SK-N-SH (cell line): ENCODE measurements around the gene KBTBD2. TPM values are rescaled to one million over a fixed set of nuclear protein-coding genes. Genes with fewer than 3 reads are reported as not detected.

Experiments
- CTCF ChIA-PET: fragments of 300-600, 350-600 bp; formaldehyde crosslinking; extraction: SDS; loops from one replicate; lab custom pipeline; 2021; lab: Yijun Ruan, JAX
- POLR2A ChIA-PET: fragments of 350-600 bp; sonication (Branson Sonifier 250); formaldehyde crosslinking; extraction: SDS; loops from one replicate; lab custom pipeline; 2020; ENCODE audit warnings: antibody characterized with exemption, inconsistent platforms; lab: Yijun Ruan, JAX
- DNase-seq: peaks from one replicate; pipeline ENCODE4 v3.0.0; 2012
- H2AFZ ChIP-seq: fragments of 200-600 bp; sonication (generic); 2 replicates; pipeline ENCODE4 v1.8.1; 2016; ENCODE audit warnings: antibody characterized with exemption, mild to moderate bottlenecking, low read depth
- H3F3A ChIP-seq: fragments of 200-600 bp; sonication (generic); replicated peaks from 2 replicates; pipeline ENCODE3; 2016; ENCODE audit warnings: antibody characterized with exemption, mild to moderate bottlenecking; ENCODE audit not compliant: insufficient read depth
- H3K27ac ChIP-seq, 2 experiments: fragments of 200-500 bp in 1 of 2; fragments of 200-600 bp in 1 of 2; sonication (Bioruptor generic) in 1 of 2; sonication (generic), shearing (Covaris generic) in 1 of 2; 2 replicates each; pipeline versions ENCODE4 v1.5.1 to v1.6.1; 2014 to 2016; ENCODE audit warnings: low read depth in 2 of 2, inconsistent platforms in 1 of 2, low read length in 1 of 2, mild to moderate bottlenecking in 1 of 2, mixed read lengths in 1 of 2
- H3K27me3 ChIP-seq: fragments of 200-600 bp; sonication (generic), shearing (Covaris generic); 2 replicates; pipeline ENCODE4 v1.6.1; 2016; ENCODE audit warnings: mixed run types; ENCODE audit not compliant: insufficient read depth
- H3K36me3 ChIP-seq, 2 experiments: fragments of 200-500 bp in 1 of 2; fragments of 200-600 bp in 1 of 2; sonication (Bioruptor generic) in 1 of 2; sonication (generic) in 1 of 2; replicated peaks in 1 of 2; 2 replicates each; pipeline versions ENCODE3 to v1.5.1; 2014 to 2016; ENCODE audit warnings: low read length in 1 of 2, mild to moderate bottlenecking in 1 of 2; ENCODE audit not compliant: insufficient read depth in 2 of 2, control insufficient read depth in 1 of 2
- H3K4me1 ChIP-seq, 2 experiments: fragments of 200-500 bp in 1 of 2; fragments of 200-600 bp in 1 of 2; sonication (Bioruptor generic) in 1 of 2; sonication (generic), shearing (Covaris generic) in 1 of 2; 2 replicates each; pipeline versions ENCODE4 v1.5.1 to v1.6.1; 2014 to 2016; ENCODE audit warnings: low read depth in 1 of 2, low read length in 1 of 2, mixed run types in 1 of 2; ENCODE audit not compliant: insufficient read depth in 2 of 2, control insufficient read depth in 1 of 2
- H3K4me2 ChIP-seq: fragments of 200-600 bp; sonication (generic), shearing (Covaris generic); 2 replicates; pipeline ENCODE4 v1.6.1; 2017; ENCODE audit warnings: mixed run types
- H3K4me3 ChIP-seq, 2 experiments: fragments of 200-500 bp in 1 of 2; fragments of 200-600 bp in 1 of 2; sonication (Bioruptor generic) in 1 of 2; sonication (generic), shearing (Covaris generic) in 1 of 2; 2 replicates each; pipeline versions ENCODE4 v1.5.1 to v1.8.1; 2014 to 2016; ENCODE audit warnings: low read depth in 2 of 2, inconsistent platforms in 1 of 2, low read length in 1 of 2, mild to moderate bottlenecking in 1 of 2, mixed read lengths in 1 of 2, moderate library complexity in 1 of 2
- H3K79me2 ChIP-seq: fragments of 200-600 bp; sonication (generic); 2 replicates; pipeline ENCODE4 v1.8.1; 2017; ENCODE audit warnings: mild to moderate bottlenecking; ENCODE audit not compliant: insufficient read depth
- H3K9ac ChIP-seq: fragments of 200-600 bp; sonication (generic); 2 replicates; pipeline ENCODE4 v1.6.1; 2017; ENCODE audit warnings: mixed run types
- H3K9me2 ChIP-seq: fragments of 200-600 bp; sonication (generic); 2 replicates; pipeline ENCODE4 v1.6.1; 2017; ENCODE audit warnings: mixed run types
- H3K9me3 ChIP-seq: fragments of 200-600 bp; sonication (generic); 2 replicates; pipeline ENCODE4 v1.6.1; 2017; ENCODE audit warnings: mixed run types, mild to moderate bottlenecking, moderate library complexity
- H4K20me1 ChIP-seq: fragments of 200-600 bp; sonication (generic); 2 replicates; pipeline ENCODE4 v1.6.1; 2017; ENCODE audit warnings: mild to moderate bottlenecking, mixed run types; ENCODE audit not compliant: insufficient read depth
- CHD2 ChIP-seq: fragments of 150-350 bp; IDR thresholded peaks from 2 replicates; pipeline ENCODE4 v1.6.1; 2018; ENCODE audit warnings: low read length; ENCODE audit not compliant: partially characterized antibody
- ELF1 ChIP-seq: IDR thresholded peaks from 2 replicates; pipeline ENCODE4 v1.4.0; 2012
- FOXJ3 ChIP-seq: sonication (generic); formaldehyde crosslinking; IDR thresholded peaks from 2 replicates; pipeline ENCODE4 v1.5.1; 2020; ENCODE audit warnings: mild to moderate bottlenecking, missing genetic modification reagents
- JUND ChIP-seq: IDR thresholded peaks from 2 replicates; pipeline ENCODE4 v1.4.0; 2012
- MAX ChIP-seq: IDR thresholded peaks from 2 replicates; pipeline ENCODE4 v1.4.0; 2012; ENCODE audit warnings: low read depth
- POLR2AphosphoS5 ChIP-seq: IDR thresholded peaks from 2 replicates; pipeline ENCODE4 v1.6.1; 2012; ENCODE audit warnings: low read depth, low read length
- RCOR1 ChIP-seq: fragments of 150-350 bp; IDR thresholded peaks from 2 replicates; pipeline ENCODE4 v1.6.1; 2017; ENCODE audit warnings: antibody characterized with exemption, low read length
- RXRA ChIP-seq: IDR thresholded peaks from 2 replicates; pipeline ENCODE4 v1.4.0; 2012; ENCODE audit warnings: low read depth, mild to moderate bottlenecking, borderline replicate concordance
- SIN3A ChIP-seq: IDR thresholded peaks from 2 replicates; pipeline ENCODE4 v1.6.1; 2012; ENCODE audit warnings: low read depth, mild to moderate bottlenecking, low read length, moderate library complexity, borderline replicate concordance
- SMC3 ChIP-seq: IDR thresholded peaks from 2 replicates; pipeline ENCODE4 v1.6.1; 2012; ENCODE audit warnings: low read depth, low read length, improper control_type of control experiment
- TAF1 ChIP-seq: IDR thresholded peaks from 2 replicates; pipeline ENCODE4 v1.6.1; 2012; ENCODE audit warnings: low read depth, mild to moderate bottlenecking, low read length, moderate library complexity, borderline replicate concordance
- TCF12 ChIP-seq: IDR thresholded peaks from 2 replicates; pipeline ENCODE4 v1.4.0; 2012
- TEAD4 ChIP-seq: IDR thresholded peaks from 2 replicates; pipeline ENCODE4 v1.4.0; 2012; ENCODE audit warnings: mild to moderate bottlenecking, borderline replicate concordance; ENCODE audit not compliant: insufficient read depth
- YY1 ChIP-seq: IDR thresholded peaks from 2 replicates; pipeline ENCODE4 v1.4.0; 2012; ENCODE audit warnings: low read depth, mild to moderate bottlenecking
- ZBTB33 ChIP-seq: IDR thresholded peaks from 2 replicates; pipeline ENCODE4 v1.4.0; 2012; ENCODE audit warnings: low read depth, borderline replicate concordance
- WGBS: methylation state at CpG from one replicate; pipeline ENCODE4 v1.1.6; 2017; ENCODE audit warnings: low lambda C conversion rate; 5-methylcytosine and 5-hydroxymethylcytosine counted together
- polyA plus RNA-seq, 3 experiments: library from polyadenylated mRNA; depleted of rRNA; stranded (reverse); fragments of >200 nt; gene quantifications; 2 replicates each; pipeline ENCODE4 v1.2.3, GENCODE V29; 2012
- TF ChIP-seq, protein P1 (sequence below): fragments of 150-350 bp; IDR thresholded peaks from 2 replicates; pipeline ENCODE4 v1.6.1; 2016; ENCODE audit warnings: mild to moderate bottlenecking, low read depth, low read length

Gene KBTBD2
- polyA plus RNA-seq, 1 of the 3 experiments (the other 2 are of a cell fraction) = 23.6 TPM

DNA sequence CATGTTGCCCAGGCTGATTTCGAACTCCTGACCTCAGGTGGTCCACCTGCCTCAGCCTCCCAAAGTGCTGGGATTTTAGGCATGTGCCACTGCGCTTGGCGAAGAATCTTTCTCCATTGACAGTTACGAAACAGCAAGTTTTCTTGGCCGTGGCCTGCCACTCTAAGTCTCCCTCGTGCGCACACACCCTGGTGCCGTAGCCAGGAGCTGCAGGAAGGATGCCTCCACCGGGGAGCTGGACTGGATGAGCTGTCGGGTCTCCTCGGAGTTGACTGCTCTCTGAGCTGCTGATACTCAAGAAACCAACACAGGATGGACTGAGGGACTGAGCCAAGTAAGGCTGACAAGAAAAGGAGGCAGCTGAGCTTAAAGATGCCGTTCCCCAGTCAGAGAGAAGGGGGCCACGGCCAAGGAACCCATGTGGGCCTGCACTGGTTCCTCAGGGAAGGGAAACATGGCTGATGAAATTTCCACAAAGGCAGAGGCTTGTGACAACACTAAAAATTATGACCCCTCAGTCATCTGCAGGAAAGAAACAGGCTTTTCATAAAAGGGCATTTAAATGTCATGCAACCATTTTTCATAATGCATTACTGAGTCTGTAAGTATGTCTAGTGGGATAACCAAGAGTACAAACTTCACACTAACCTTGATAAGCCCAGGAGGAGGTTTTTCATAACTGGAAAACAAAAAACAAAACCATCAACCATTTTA lies 38.0 kb upstream of the KBTBD2 start:
- 95% methylated on average over 13 of the region's 13 CpGs for WGBS
- Histone ChIP-seq H4K20me1 (no peaks in the 10 kb centered on the region), H3F3A (no peaks in the 10 kb centered on the region), H3K9me3 (no peaks in the 10 kb centered on the region), H3K4me3 (no peak overlapping the region), H3K79me2 (peaks cover 33% of the 10 kb centered on the region), H3K27me3 (no peaks in the 10 kb centered on the region), H2AFZ (no peak overlapping the region), H3K27ac (no peak overlapping the region), H3K4me1 (no peaks in the 10 kb centered on the region; a peak in 1 of 4 replicates), H3K9ac (no peak overlapping the region), H3K36me3 (peaks cover 37 to 49% of the 10 kb centered on the region in 2 experiments), H3K4me2 (no peak overlapping the region), H3K9me2 (no peaks in the 10 kb centered on the region)
- CTCF ChIA-PET = interaction anchor here (1.0 to 2.2 kb wide), 5 partner anchors 9 to 129 kb away, joined by 3 to 9 read pairs (median 5); no protein-coding TSS in a partner anchor
- no peak for TF ChIP-seq SMC3
- TF ChIP-seq ELF1 = no peak
- no peak for TF ChIP-seq YY1
- TF ChIP-seq TCF12 = no peak
- no peak for TF ChIP-seq ZBTB33
- TF ChIP-seq, protein P1, sequence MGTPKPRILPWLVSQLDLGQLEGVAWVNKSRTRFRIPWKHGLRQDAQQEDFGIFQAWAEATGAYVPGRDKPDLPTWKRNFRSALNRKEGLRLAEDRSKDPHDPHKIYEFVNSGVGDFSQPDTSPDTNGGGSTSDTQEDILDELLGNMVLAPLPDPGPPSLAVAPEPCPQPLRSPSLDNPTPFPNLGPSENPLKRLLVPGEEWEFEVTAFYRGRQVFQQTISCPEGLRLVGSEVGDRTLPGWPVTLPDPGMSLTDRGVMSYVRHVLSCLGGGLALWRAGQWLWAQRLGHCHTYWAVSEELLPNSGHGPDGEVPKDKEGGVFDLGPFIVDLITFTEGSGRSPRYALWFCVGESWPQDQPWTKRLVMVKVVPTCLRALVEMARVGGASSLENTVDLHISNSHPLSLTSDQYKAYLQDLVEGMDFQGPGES = no peak
- TF ChIP-seq SIN3A = no peak
- DNase-seq = no peak
- POLR2A ChIA-PET = interaction anchor here (0.6 kb wide), 1 partner anchor 8 kb away, joined by 3 read pairs; no protein-coding TSS in a partner anchor

GRCh38 chr7:32928785-32929298 lies 37.3 kb upstream of the KBTBD2 start:
- WGBS = 94% methylated on average over 2 of the region's 2 CpGs
- H3K36me3 ChIP-seq = peaks cover 42 to 51% of the 10 kb centered on the region in 2 experiments
- CTCF ChIA-PET = interaction anchor here (1.0 to 2.2 kb wide), 4 partner anchors 8 to 83 kb away, joined by 3 to 9 read pairs (median 4); no protein-coding TSS in a partner anchor

More at GRCh38 chr7:32928785-32929298, 37.3 kb upstream of the KBTBD2 start:
- H3K9me3 ChIP-seq = no peaks in the 10 kb centered on the region
- no peaks in the 10 kb centered on the region for H3K9me2 ChIP-seq
- H3K4me3 ChIP-seq = no peak overlapping the region
- H4K20me1 ChIP-seq = no peaks in the 10 kb centered on the region
- no peak overlapping the region for H3K9ac ChIP-seq
- no peaks in the 10 kb centered on the region for H3K27me3 ChIP-seq
- H3K79me2 ChIP-seq = peaks cover 27% of the 10 kb centered on the region
- no peak overlapping the region for H2AFZ ChIP-seq
- DNase-seq = no peak
- POLR2A ChIA-PET = interaction anchor here (0.6 kb wide), 1 partner anchor 9 kb away, joined by 3 read pairs; no protein-coding TSS in a partner anchor
- H3K27ac ChIP-seq = no peak overlapping the region
- TF ChIP-seq RCOR1 (no peak), TCF12 (no peak), TEAD4 (no peak), SMC3 (no peak), FOXJ3 (no peak), TAF1 (no peak), RXRA (no peak), JUND (no peak), POLR2AphosphoS5 (no peak), YY1 (no peak), MAX (no peak), CHD2 (no peak)
- TF ChIP-seq, protein P1 = no peak
- no peaks in the 10 kb centered on the region; a peak in 1 of 4 replicates for H3K4me1 ChIP-seq
- H3K4me2 ChIP-seq = no peak overlapping the region
- no peaks in the 10 kb centered on the region for H3F3A ChIP-seq
